Activated CD4-positive, alpha-beta T cell treated with anti-CD3 and anti-CD28 coated beads, Interleukin-2, amount 50 U/mL, for 48 hours (primary cell): Measurements from ENCODE around the gene RPL12.

ENCODE experiments used
- DNase-seq, 2 experiments: peaks; one replicate each; pipeline ENCODE4 v3.0.0-alpha.2; 2020

The RPL12 gene

GRCh38 chr9:127402401-127403090 is 48.7 kb downstream of the RPL12 start:
- no peak for DNase-seq

DNA sequence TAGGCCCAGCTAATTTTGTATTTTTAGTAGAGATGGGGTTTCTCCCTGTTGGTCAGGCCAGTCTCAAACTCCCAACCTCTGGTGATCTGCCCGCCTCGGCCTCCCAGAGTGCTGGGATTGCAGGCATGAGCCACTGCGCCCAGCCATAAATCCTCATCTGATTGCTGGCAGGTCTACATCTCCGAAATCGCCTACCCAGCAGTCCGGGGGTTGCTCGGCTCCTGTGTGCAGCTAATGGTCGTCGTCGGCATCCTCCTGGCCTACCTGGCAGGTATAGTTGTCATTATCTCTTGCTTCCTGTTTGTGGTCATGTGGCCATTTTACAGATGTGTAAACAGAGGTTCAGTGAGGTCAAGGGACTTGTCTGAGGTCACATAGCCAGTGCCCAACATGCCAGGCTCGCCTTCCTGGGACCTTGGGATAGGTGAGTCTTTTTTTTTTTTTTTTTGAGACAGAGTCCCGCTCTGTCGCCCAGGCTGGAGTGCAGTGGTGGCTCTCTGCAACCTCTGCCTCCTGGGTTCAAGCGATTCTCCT is 51.4 kb downstream of the RPL12 start:
- DNase-seq = no peak

- no peak for DNase-seq
These were observed 52.3 kb downstream of the RPL12 start for GRCh38 chr9:127398715-127399400.

- DNase-seq = no peak
These were observed 52.9 kb downstream of the RPL12 start for GRCh38 chr9:127398275-127398647.
